Measurements from ENCODE around the gene NANOS3.

Gene NANOS3

DNA sequence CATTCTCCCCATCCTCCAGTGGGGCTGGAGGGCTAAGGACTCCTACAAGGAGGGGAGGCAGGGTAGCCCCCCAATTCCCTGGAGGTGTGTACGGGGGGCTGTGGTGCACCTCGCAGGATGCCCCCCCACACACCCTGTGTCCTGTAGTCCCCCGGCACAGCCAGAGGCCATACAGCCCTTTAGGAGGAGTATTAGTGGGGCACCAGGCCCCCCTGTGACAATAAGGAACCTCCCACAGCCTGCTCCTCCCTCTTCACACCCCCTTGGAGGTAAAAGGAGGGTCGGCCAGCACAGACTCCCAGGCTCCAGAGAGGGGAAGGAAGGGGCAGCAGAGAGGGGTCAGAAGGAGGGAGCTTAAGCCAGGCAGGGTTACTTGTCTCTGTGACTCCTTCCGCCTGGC lies at the start of gene NANOS3:
TSS of gene NANOS3 (plus strand) at position 301 of the 400 bp plus-strand sequence. CDS start 115 bp downstream, outside the sequence.
- TF ChIP-seq CTCF (IDR thresholded peaks at IDR 0.05; ENCODE audit: borderline replicate concordance, insufficient read depth, low read depth, low read length), result no peak
- no peak within 1 kb of the TSS for H3K4me3 ChIP-seq (ENCODE audit: low read depth, low read length)

- no peak for TF ChIP-seq CTCF (IDR thresholded peaks at IDR 0.05; ENCODE audit: borderline replicate concordance, insufficient read depth, low read depth, low read length)
- no peak overlapping the region for H3K4me3 ChIP-seq (ENCODE audit: low read depth, low read length)
Observed at GRCh38 chr19:13827656-13828055, 49.3 kb upstream of the NANOS3 start.

- no peak for TF ChIP-seq CTCF (IDR thresholded peaks at IDR 0.05; ENCODE audit: borderline replicate concordance, insufficient read depth, low read depth, low read length)
- no peak overlapping the region for H3K4me3 ChIP-seq (ENCODE audit: low read depth, low read length)
Observed at GRCh38 chr19:13830114-13830740, 46.7 kb upstream of the NANOS3 start.

- no peak overlapping the region for H3K4me3 ChIP-seq (ENCODE audit: low read depth, low read length)
- no peak for TF ChIP-seq CTCF (IDR thresholded peaks at IDR 0.05; ENCODE audit: borderline replicate concordance, insufficient read depth, low read depth, low read length)
Observed at GRCh38 chr19:13830741-13831536, 46.0 kb upstream of the NANOS3 start.

GRCh38 chr19:13831537-13832467 lies 45.1 kb upstream of the NANOS3 start:
- H3K4me3 ChIP-seq (ENCODE audit: low read depth, low read length), result no peak overlapping the region
- TF ChIP-seq CTCF (IDR thresholded peaks at IDR 0.05; ENCODE audit: borderline replicate concordance, insufficient read depth, low read depth, low read length), result no peak

DNA sequence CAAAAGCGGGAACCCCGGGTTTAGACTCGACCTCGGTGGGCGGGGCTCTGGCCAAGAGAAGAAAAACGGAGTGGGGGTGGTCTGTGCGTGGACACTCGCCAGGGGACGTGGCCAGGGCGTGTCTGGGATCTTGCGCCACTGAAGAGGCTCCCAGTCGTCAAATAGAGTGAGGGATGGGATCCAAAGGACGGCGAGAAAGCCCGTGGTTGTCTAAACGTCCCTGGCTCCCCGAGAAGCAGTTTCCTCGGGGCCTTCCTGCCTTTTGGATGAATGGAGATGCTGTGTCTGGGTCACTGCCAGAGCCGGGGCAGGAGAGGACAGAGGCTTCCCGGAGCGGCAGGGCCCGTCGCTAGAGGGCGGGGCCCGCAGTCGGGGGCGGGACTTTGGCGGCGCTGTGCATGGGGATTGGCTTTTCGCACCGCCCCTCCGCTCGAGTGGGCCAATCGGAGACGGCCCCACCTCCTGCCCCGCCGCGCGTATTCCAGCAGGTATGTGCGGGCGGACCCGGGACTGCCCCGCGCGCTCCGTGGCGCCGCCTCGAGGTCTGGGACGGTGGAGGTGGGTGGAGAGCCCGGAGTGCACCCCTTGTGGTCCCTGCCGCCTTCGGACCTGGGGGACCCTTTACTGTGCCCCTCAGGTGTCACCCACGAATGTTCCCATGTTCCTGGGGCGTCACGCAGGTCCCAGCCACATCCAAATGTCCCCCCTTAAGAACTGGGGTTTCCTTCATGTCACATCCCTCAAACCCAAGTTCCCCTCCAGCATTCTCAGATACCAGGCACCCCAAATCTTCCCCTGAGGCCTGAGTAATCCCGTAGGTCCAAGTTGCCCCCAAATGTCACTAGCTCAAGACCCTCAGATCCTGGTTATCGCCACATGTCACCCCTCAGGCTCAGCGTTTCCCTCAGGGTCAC lies 43.3 kb upstream of the NANOS3 start:
- H3K4me3 ChIP-seq (ENCODE audit: low read depth, low read length), result peak overlapping the region; percentile 54

More for the DNA sequence above, 43.3 kb upstream of the NANOS3 start:
- peak; percentile 68 for TF ChIP-seq CTCF (IDR thresholded peaks at IDR 0.05; ENCODE audit: borderline replicate concordance, insufficient read depth, low read depth, low read length)
